Activated B cell treated with CpG ODN at 0.5 μM for 24 hours (primary cell): Measurements from ENCODE around the gene KRT6A. TPM values are rescaled to one million over a fixed set of nuclear protein-coding genes. Genes with fewer than 3 reads are reported as not detected.

Experiments
- ATAC-seq: fragments of 200-7000 bp; cut with Tn5 transposase; one replicate; pipeline ENCODE4 v1.10.0; 2021; ENCODE audit warnings: low read depth, mild to moderate bottlenecking, moderate library complexity
- CTCF ChIA-PET: fragments of 350-600 bp; sonication (Branson Sonifier 250); formaldehyde crosslinking; loops from one replicate; lab custom pipeline; 2021; ENCODE audit warnings: antibody characterized with exemption; lab: Charles Lee
- POLR2A ChIA-PET: fragments of 350-600 bp; sonication (Branson Sonifier 250); formaldehyde crosslinking; loops from one replicate; lab custom pipeline; 2021; ENCODE audit warnings: antibody characterized with exemption; lab: Charles Lee
- DNase-seq: peaks from one replicate; pipeline ENCODE4 v3.0.0; 2022
- H3K27ac Mint-ChIP-seq: one replicate; pipeline ENCODE4 v1.8.0; 2020; ENCODE audit warnings: mixed read lengths
- H3K27me3 Mint-ChIP-seq: one replicate; pipeline ENCODE4 v1.8.0; 2021; ENCODE audit warnings: mixed read lengths
- H3K36me3 Mint-ChIP-seq: one replicate; pipeline ENCODE4 v1.8.0; 2021; ENCODE audit warnings: low read depth, mixed read lengths
- H3K4me1 Mint-ChIP-seq: one replicate; pipeline ENCODE4 v1.8.0; 2021; ENCODE audit warnings: mixed read lengths
- H3K4me3 Mint-ChIP-seq: one replicate; pipeline ENCODE4 v1.8.0; 2020; ENCODE audit warnings: mild to moderate bottlenecking, mixed read lengths
- H3K9me3 Mint-ChIP-seq: one replicate; pipeline ENCODE4 v1.8.0; 2020; ENCODE audit warnings: mixed read lengths
- CTCF ChIP-seq: fragments of 200-600 bp; IDR thresholded peaks from one replicate; pipeline ENCODE4 v1.8.0; 2022; ENCODE audit warnings: antibody characterized with exemption, mild to moderate bottlenecking
- intact Hi-C: fragments of 100-400 bp; cut with micrococcal nuclease; formaldehyde crosslinking; loops from one replicate; pipeline ENCODE4 v1.15.1; 2024
- total RNA-seq: library from RNA; stranded (reverse); gene quantifications from 2 replicates; pipeline ENCODE4 v1.2.3, GENCODE V29; 2022

KRT6A gene
- total RNA-seq, 1 donor from 2014 or later = not detected

GRCh38 chr12:52487211-52487610, 5.8 kb downstream of the KRT6A start:
- TF ChIP-seq CTCF = no peak
- Mint-ChIP-seq H3K27ac (no peak overlapping the region), H3K4me1 (no peaks in the 10 kb centered on the region), H3K9me3 (peaks cover 15% of the 10 kb centered on the region), H3K36me3 (no peaks in the 10 kb centered on the region), H3K4me3 (no peak overlapping the region), H3K27me3 (peaks cover 19% of the 10 kb centered on the region)
- no peak for ATAC-seq
- intact Hi-C loops = no loop called here
- CTCF ChIA-PET = no interaction called here
- DNase-seq = no peak
- POLR2A ChIA-PET = no interaction called here

GRCh38 chr12:52486166-52487105, 6.6 kb downstream of the KRT6A start:
- Mint-ChIP-seq H3K27me3 (peaks cover 18% of the 10 kb centered on the region), H3K4me3 (no peak overlapping the region), H3K4me1 (no peaks in the 10 kb centered on the region), H3K9me3 (peaks cover 15% of the 10 kb centered on the region), H3K36me3 (no peaks in the 10 kb centered on the region), H3K27ac (no peak overlapping the region)
- DNase-seq (no peak), ATAC-seq (no peak)
- ChIA-PET CTCF (no interaction called here), POLR2A (no interaction called here)
- TF ChIP-seq CTCF = no peak
- intact Hi-C loops = no loop called here

GRCh38 chr12:52480073-52480472, 13.0 kb downstream of the KRT6A start:
- H3K4me1 Mint-ChIP-seq = no peaks in the 10 kb centered on the region
- no peak overlapping the region for H3K27ac Mint-ChIP-seq
- ChIA-PET POLR2A (no interaction called here), CTCF (no interaction called here)
- peaks cover 11% of the 10 kb centered on the region for H3K27me3 Mint-ChIP-seq
- ATAC-seq = no peak
- H3K36me3 Mint-ChIP-seq = no peaks in the 10 kb centered on the region
- no peak overlapping the region for H3K4me3 Mint-ChIP-seq
- TF ChIP-seq CTCF = no peak
- peaks cover 10% of the 10 kb centered on the region for H3K9me3 Mint-ChIP-seq
- intact Hi-C loops = no loop called here
- DNase-seq = no peak

GRCh38 chr12:52477651-52478050, 15.4 kb downstream of the KRT6A start:
- ATAC-seq = no peak
- Mint-ChIP-seq H3K9me3 (no peaks in the 10 kb centered on the region), H3K27ac (no peak overlapping the region), H3K4me1 (no peaks in the 10 kb centered on the region), H3K36me3 (no peaks in the 10 kb centered on the region), H3K4me3 (no peak overlapping the region), H3K27me3 (peaks cover 5% of the 10 kb centered on the region)
- ChIA-PET CTCF (no interaction called here), POLR2A (no interaction called here)
- no peak for DNase-seq
- intact Hi-C loops = no loop called here
- TF ChIP-seq CTCF = no peak

- TF ChIP-seq CTCF = no peak
- intact Hi-C loops = loop anchor here (1.0 kb wide), 1 partner anchor 24 kb away; no protein-coding TSS in a partner anchor
- no peaks in the 10 kb centered on the region for H3K4me1 Mint-ChIP-seq
- no peaks in the 10 kb centered on the region for H3K36me3 Mint-ChIP-seq
- H3K4me3 Mint-ChIP-seq = no peak overlapping the region
- POLR2A ChIA-PET = no interaction called here
- no peak overlapping the region for H3K27ac Mint-ChIP-seq
- no peak for DNase-seq
- CTCF ChIA-PET = no interaction called here
- peaks cover 11% of the 10 kb centered on the region for H3K27me3 Mint-ChIP-seq
- no peak for ATAC-seq
- H3K9me3 Mint-ChIP-seq = no peaks in the 10 kb centered on the region
Observed at GRCh38 chr12:52474212-52474611, 18.8 kb downstream of the KRT6A start.
